LNCAP (cell line): ENCODE results near the gene ARCN1.

Source experiments
- CTCF ChIP-seq: fragments of 450-650 bp; IDR thresholded peaks from 2 replicates; pipeline ENCODE4 v1.5.1; 2017; ENCODE audit warnings: mild to moderate bottlenecking

Gene ARCN1

GRCh38 chr11:118604566-118604965 is 32.4 kb downstream of the ARCN1 start:
- TF ChIP-seq CTCF, result no peak

GRCh38 chr11:118605116-118605867 is 33.1 kb downstream of the ARCN1 start:
- TF ChIP-seq CTCF, result no peak

GRCh38 chr11:118606157-118606843 is 34.1 kb downstream of the ARCN1 start:
- no peak for TF ChIP-seq CTCF

- TF ChIP-seq CTCF, result no peak
Observed at GRCh38 chr11:118606844-118607228, 34.6 kb downstream of the ARCN1 start.

- peak; percentile 24; the same call in 1 of the 2 replicates for TF ChIP-seq CTCF
Observed at GRCh38 chr11:118607401-118608359, 35.5 kb downstream of the ARCN1 start, which contains the start of gene PHLDB1. PHLDB1 (plus strand) TSS chr11:118607615; CDS start chr11:118613837, 6,222 bp downstream.

GRCh38 chr11:118608360-118609227 is 36.4 kb downstream of the ARCN1 start:
- no peak for TF ChIP-seq CTCF
